GM18909 (cell line): ENCODE results near the gene OR4M2.
"Not testable (repeated sequence)": the region's sequence is repeated elsewhere in the genome, so short reads cannot be mapped to it uniquely, and the experiment has no call there.

Experiments
- ATAC-seq: cut with Tn5 transposase; IDR thresholded peaks from one replicate; pipeline ENCODE4 v1.9.1; 2021; ENCODE audit warnings: mild to moderate bottlenecking; ENCODE audit not compliant: unreplicated experiment, poor library complexity

OR4M2 gene, protein sequence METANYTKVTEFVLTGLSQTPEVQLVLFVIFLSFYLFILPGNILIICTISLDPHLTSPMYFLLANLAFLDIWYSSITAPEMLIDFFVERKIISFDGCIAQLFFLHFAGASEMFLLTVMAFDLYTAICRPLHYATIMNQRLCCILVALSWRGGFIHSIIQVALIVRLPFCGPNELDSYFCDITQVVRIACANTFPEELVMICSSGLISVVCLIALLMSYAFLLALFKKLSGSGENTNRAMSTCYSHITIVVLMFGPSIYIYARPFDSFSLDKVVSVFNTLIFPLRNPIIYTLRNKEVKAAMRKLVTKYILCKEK

DNA sequence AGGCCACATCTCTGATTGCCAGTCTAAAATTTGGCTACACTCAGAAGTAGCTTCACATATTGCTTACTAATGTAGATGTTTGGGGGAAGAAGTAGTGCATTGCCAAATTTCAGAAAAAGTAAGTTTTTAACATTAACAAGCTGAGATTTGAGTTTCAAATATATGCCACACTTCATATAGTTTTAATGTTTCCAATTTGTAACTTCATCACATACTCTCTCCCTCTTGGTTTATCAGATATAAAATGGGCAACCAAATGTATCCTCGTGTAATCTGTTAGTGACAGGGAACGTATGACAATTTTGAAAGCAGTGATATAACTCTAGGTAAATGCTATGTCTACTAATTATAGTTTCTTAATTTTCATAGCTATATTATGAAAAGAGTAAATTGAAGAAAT, at the start of gene OR4M2:
Gene OR4M2, plus strand, starts transcription at position 301 of the 400 bp plus-strand sequence. Its CDS starts 98 bp downstream, at position 399.
- ATAC-seq, result not testable (repeated sequence)

DNA sequence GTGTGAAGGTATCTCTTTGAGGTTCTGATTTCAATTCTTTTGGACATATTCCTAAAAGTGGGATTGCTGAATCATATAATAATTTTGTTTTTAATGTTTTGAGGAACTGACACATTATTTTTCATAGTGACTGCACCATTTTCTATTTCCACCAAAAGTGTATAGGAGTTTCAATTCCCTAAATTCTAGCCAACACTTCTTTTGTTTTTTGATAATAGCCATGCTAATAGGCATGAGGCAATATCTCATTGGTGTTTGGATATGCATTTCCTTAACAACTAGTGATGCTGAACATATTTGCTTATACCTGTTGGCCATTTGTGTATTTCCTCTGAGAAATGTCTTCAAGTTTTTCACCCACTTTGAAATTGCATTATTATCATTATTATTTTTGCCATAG, 11.1 kb upstream of the OR4M2 start:
- ATAC-seq, result not testable (repeated sequence)

DNA sequence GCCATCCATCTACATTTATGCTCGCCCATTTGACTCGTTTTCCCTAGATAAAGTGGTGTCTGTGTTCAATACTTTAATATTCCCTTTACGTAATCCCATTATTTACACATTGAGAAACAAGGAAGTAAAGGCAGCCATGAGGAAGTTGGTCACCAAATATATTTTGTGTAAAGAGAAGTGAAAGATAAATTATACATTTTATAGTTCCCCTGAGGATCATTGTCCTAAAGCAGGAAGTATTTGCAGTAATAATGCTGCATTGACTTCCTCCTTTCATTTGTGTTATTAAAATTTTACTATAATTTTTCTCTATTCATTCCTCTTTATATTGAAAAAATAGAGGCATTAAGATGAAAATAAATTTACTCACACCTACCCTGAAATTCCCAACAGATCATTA, 1.1 kb downstream of the OR4M2 start:
- ATAC-seq, result not testable (repeated sequence)

DNA sequence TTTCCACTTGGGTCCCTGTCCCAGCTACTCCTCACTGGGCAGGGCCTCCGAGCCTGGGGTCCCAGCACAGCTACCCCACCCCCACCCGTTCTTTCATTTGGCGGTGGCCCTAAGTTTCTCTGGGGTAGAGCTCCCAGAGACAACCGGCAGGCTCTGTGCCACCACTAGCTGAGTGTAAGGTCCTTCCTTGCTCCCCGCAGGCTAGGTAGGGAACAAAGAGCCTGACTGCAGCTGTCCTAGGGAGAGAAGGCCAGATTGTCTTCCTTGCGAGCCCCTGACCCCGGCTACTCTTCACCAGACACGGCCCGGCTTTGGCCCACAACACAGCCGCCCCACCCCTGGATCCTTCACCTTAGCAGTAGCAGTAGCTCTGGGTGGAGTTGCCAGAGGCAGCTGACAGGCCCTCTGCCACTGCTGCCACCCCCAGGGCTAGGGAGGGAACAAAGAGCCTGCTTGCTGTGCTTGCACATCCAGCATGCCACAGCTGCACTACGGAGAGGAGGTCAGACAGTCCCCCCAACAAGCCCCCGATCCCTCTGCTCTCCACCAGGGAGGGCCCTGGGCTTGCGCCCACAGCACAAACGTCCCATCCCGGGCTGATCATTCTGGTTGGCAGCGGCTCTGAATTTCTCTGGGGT, 18.4 kb downstream of the OR4M2 start:
- ATAC-seq, result peak; percentile 46

DNA sequence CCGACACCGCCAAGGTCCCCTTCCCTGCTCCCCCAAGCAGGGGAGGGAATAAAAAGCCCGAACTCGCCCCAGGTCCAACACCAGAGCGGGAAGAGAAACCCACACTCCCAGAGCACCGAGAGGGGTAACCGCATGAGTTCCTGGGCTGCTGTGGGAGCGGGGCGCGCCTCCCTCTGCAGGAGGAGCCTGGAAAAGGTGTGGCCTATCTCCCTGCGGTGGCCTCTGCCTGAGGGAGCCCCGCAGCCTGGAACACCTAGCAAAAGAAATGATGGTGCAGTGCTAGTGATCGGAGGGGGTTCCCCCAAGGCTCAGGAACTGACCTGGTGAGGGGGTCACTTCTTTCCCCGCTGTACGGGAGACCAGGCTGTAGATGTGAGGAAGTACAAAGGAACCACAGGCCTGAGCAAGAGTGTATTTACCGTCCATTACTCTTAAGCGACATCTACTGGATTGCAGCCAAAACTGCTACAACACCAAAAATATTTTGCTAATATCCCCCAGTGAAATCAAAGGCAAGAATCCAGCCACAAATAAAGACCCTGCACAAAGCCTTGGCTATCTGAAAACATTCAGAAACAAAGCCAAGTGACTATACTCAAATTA, 19.1 kb downstream of the OR4M2 start:
- peak; percentile 86 for ATAC-seq

DNA sequence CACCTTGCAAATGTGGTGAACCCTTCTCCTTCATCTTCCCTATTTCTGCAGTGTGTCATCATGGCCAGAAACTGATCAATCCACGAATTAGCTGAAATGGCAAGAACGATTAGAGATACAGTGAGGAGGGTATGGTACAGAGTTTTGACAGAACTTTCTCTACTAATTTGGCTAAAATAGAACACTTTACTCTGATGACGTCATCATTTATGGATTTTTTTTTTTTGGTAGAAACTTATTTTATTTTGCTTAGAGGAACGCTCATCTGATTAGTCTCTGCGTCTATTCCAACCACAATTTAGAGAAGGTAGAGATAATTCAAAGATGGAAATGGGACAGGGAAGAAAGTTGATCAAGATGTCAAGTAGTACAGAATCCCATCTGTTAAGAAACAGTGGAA, 41.7 kb downstream of the OR4M2 start:
- not testable (repeated sequence) for ATAC-seq
